Nephron (organoid): ENCODE data around the gene MSLN.

Source experiments
- H3K27ac Mint-ChIP-seq, 3 experiments: 2 replicates each; pipeline ENCODE4 v1.8.0; 2020; ENCODE audit warnings: mixed read lengths in 3 of 3, mild to moderate bottlenecking in 2 of 3, moderate library complexity in 1 of 3
- H3K27me3 Mint-ChIP-seq: 2 replicates; pipeline ENCODE4 v1.8.0; 2021; ENCODE audit warnings: low read depth, mild to moderate bottlenecking, moderate library complexity, mixed read lengths
- H3K36me3 Mint-ChIP-seq: 2 replicates; pipeline ENCODE4 v1.8.0; 2020; ENCODE audit warnings: low read depth, mixed read lengths
- H3K4me1 Mint-ChIP-seq: 2 replicates; pipeline ENCODE4 v1.8.0; 2020; ENCODE audit warnings: mixed read lengths
- H3K4me3 Mint-ChIP-seq, 3 experiments: 2 replicates each; pipeline ENCODE4 v1.8.0; 2020; ENCODE audit warnings: mild to moderate bottlenecking in 3 of 3, mixed read lengths in 3 of 3, moderate library complexity in 2 of 3
- H3K9me3 Mint-ChIP-seq: 2 replicates; pipeline ENCODE4 v1.8.0; 2020; ENCODE audit warnings: mixed read lengths
- CTCF ChIP-seq, 3 experiments: fragments of 200-600 bp; sonication (generic); IDR thresholded peaks; one replicate each; pipeline ENCODE4 v1.5.0; 2021; ENCODE audit warnings: antibody characterized with exemption in 3 of 3; ENCODE audit not compliant: unreplicated experiment in 3 of 3

The MSLN gene

GRCh38 chr16:818132-818531 is 57.6 kb downstream of the MSLN start:
- Mint-ChIP-seq H3K27me3 (peaks cover 18% of the 10 kb centered on the region), H3K36me3 (no peaks in the 10 kb centered on the region), H3K27ac (no peak overlapping the region), H3K9me3 (peaks cover 5% of the 10 kb centered on the region), H3K4me1 (no peaks in the 10 kb centered on the region), H3K4me3 (no peak overlapping the region)
- TF ChIP-seq CTCF (IDR thresholded peaks at IDR 0.05; ENCODE audit: unreplicated experiment in 3 of 3) = no peak
